Stimulated activated CD4-positive, alpha-beta T cell treated with anti-CD3 and anti-CD28 coated beads, TNF-alpha, amount 100 ng/mL, for 1 hour (primary cell): ENCODE measurements around the gene ZFHX3.

Source experiments
- DNase-seq, 3 donors: peaks; one replicate each; pipeline ENCODE4 v3.0.0-alpha.2; 2020; ENCODE audit warnings: low read depth in 3 of 3, low spot score in 1 of 3

Gene ZFHX3

DNA sequence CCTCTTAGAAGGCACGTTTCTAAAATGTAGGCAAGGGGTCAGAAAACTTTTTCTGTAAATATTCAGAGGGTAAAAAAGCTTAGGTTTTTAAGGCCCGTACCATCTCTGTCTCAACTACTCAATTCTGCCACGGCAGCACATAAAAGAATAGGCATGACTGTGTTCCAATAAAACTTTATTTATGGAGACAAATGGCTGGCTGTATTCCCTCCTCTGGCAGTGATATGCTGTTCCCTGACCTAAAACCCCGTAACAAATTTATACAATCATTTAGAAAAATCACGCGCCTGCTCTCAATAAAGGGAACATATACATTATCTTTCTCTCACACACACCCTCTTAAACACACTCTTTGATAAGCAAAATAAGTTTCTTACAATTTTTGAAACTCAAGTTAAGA is 138.7 kb downstream of the ZFHX3 start:
- no peak for DNase-seq

DNA sequence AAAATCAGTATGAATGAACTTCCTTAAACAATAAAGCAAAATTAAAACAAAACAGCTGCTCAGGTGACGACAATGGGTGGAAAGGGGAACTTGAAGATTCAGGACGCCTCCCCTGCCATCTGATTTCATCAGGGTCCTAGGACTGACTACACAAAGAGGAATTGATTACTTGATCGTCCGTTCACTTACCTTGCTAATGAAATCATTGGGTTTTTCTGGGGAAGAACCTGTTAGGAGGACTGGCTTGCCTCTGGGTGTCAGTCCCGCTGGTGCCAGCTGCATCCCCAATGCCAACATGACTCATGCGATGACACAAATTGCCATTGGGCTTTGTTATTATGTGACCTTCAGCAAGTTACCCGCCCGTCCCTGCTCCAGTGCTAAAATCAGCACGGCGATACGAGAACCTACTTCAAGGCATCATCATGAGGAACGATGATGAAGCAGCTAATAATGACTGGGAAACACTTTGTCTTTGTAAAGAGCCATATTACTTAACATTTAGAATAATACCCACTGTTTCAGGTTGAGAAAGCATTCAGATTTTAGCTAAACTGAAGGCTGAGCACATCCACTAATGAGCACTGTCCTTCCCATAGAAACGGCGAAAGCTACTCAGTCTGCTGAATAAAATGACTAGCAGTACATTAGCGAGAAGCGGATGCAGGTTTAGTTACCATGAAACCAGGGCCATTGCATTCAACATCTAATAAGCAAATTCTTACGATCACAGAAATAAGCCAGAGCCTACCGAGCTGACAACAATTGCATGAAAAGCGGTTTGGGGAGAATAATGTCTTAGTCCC is 139.4 kb downstream of the ZFHX3 start:
- no peak for DNase-seq

DNA sequence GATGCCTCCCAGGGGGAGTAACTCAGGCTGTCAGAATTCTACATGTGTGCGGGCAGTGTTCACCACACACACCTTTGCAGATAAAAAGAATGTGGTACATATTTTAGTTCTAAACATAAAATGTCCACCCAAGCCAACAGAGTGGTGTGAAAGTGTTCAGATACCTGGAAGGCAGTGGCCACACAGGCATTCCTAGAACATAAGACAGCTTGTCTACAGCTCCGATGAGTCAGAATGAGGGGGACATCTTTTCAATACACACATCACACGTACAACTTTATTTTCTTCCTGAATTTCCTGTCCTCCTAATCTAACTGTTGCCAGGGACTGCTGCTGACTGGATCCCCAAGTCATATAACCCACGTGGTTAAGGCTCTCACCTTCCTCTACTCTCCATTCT is 142.3 kb downstream of the ZFHX3 start:
- DNase-seq, result no peak

DNA sequence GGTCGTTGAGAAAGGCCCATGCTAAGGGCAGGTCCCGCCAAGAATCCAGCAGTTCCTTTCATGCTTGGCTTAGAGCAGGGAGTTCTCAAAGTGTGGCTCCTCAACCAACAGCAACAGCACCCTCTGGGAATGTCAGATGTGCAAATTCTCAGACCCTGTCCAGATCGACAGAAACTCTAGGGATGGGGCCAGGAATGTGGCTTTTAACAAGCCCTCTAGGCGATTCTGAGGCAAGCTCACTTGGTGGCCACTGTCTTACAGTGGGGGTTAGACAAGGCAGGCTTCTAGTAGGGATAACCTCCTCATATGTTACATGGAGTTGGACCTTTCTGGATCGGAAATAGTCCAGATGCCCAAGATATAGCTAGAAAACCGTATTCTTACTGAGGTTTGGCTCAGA is 144.8 kb downstream of the ZFHX3 start:
- no peak for DNase-seq

DNA sequence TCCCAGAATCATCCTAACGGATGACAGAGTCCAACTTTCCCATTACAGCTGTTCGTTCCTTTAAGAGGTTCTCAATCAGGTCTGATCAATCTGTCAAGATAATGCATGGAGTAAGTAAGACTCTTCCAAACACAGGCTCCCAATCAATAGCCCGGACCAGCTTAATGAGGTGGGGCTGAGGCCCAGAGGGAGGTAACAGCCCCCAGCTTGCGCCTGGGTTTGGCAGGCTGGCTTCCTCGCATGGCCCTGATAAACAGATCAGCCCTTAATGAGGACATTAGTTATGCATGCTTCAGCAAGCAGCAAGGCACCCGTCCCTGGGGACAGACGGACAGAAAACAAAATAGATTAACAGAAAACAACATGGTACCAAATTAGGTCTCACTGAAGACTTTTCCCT is 145.7 kb downstream of the ZFHX3 start:
- no peak for DNase-seq

DNA sequence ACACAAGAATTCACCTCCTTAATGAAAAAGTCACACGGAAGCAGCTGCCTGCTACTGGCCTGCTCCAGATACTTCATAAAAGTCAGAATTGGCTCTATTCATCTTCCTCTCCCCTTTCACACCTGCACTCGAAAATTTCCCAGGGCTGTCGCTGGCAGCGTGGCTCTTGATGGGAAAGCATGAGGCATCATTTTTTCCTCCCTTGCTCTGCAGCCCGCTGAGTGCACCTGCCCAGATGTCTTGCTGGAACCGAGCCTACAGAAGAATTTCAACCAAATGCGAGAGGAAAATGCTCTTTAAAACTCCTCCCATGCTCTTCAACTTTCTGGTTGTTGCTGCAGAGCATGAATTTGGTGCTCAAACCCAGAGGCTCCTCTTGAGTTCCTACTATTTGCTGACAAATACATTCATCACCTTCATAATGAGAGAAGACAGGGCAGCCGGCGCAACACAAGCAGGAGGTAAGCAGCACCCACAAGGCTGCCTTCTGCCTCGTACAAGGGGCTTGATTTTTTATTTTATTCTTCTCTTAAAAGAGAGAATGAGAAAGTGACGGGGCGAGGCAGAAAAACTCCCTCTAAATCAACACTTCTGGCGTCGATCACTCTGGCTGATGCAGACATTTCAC is 146.8 kb downstream of the ZFHX3 start:
- no peak for DNase-seq

DNA sequence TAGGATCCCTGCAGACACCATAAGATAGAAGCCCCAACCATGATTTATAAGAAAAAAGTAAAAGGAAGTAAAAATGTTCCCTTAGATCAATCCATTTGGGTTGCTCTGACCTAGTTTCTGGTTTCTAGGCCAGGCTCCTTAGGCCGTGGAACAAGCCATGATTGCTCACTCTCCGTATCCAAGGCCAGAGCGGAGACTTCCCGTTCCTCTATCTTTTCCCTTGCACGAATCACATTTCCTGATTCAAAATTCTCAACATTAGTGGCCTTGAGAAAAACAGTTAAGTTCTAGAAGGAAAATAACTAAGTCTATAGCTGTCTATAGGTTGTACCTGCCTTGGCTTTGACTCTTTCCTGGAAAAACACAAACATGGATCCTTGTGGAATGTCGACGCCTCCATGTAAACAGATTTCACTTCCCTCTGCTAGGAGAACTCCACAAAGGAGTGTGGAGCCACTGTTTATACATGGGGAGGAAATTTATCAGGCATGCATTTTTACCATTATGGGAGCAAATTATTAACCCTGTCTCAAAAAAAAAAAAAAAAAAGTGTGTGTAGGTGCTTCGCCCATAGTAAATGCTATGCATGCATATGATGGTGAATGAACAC is 149.6 kb downstream of the ZFHX3 start:
- no peak for DNase-seq

DNA sequence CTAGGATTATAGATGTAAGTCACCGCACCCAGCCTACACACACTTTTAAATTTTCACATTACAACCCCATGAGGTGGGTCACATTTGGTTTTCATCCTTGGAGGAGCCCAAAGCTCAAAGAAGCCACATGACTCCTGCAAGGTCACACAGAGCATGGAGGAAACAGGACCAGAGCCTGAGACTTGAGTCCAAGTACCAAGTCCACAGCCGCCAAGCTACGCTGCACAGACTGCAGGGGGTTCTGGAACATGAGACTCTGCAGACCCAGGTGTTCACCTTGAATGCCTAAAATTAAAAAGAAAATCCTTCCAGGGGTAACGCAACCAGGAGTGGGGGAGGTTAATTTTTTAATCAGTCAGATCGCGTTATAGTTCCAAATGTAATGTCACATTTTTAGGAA is 150.2 kb downstream of the ZFHX3 start:
- DNase-seq, result no peak

DNA sequence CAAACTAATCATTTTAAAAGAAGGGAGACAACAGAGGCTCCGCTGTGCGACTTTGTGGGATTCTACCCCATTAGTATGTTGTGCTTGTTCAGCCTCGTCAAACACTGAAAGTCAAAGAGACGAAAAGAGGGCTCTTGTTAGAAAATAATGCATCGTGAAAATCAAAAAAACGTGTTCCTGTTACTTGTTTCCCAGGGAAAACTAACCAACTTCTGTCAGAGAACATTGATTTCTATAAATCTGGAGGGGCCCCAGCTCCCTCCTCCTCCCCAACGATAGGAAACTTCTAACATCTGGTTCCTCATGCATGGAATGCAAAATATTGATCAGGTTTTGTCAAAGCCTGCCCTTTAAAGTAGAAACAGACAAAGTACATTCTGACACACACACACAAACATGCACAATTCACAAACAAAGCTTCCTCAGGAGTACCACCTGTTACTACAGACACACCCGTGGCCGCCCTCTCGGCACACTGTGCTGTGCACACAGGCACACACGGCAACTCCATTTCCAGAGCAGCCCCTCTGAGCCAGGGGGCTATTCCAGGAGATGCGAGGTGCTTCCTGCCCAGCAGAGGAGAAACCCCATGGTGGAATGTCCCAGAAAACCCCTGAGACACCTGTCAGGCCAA is 151.3 kb downstream of the ZFHX3 start:
- DNase-seq, result no peak

DNA sequence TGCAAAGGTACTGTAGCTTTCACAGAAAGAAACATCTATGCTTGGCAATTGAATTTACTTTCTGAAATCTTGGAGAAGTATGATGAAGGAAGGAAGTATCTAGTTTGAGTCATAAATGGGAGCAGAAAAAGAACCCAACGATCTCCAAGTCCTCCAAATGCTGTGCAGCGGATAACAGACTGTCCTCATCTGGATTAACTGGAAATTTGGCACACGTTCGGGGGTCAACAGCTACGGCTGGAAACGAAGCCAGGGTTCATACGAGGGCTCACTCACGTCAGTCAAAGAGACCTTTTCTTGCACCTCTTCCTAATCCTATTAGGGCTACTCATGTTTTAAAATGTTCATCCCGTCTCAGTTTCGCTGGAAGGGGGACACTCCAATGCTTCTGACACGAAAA is 152.0 kb downstream of the ZFHX3 start:
- no peak for DNase-seq

DNA sequence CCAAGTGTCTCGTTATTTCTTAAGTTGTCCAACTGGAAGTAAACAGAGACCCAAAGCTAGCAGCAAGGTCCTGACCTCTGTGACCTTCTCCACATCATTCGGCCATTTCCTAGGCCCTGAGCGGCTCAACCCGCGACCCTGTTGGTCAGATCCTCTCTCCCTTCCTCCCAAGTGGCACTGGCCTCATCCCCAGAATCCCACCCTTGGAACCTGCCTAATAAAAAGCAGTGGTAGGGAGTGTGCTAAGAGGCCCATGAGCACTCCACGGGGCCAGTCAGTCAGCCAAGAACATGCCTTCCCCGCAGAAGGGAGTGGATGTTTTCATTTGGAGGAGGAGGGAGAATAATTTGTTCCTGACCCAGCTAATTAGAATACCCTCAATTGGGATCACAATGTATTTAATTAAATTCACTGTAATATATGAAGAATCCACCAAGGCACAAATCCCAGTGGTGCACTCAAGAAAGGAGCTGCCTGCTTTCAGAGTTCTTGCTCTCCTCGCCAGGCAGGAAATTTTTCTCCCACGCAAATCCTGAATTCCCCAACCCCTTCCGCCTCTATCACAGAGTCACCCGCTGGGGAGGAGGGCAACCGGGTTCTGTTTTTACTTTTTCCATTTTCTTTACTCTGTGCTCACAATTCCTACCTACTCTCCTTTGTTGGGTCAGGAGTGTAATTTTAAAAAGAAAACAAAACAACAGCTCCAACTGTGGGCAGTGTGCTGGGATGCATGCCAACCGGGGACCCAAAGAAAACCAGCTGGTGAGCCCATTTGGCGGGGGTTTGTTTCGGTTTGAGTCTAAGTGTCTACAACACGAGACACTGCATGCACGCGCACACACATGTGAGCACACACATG is 153.4 kb downstream of the ZFHX3 start:
- DNase-seq, result no peak

DNA sequence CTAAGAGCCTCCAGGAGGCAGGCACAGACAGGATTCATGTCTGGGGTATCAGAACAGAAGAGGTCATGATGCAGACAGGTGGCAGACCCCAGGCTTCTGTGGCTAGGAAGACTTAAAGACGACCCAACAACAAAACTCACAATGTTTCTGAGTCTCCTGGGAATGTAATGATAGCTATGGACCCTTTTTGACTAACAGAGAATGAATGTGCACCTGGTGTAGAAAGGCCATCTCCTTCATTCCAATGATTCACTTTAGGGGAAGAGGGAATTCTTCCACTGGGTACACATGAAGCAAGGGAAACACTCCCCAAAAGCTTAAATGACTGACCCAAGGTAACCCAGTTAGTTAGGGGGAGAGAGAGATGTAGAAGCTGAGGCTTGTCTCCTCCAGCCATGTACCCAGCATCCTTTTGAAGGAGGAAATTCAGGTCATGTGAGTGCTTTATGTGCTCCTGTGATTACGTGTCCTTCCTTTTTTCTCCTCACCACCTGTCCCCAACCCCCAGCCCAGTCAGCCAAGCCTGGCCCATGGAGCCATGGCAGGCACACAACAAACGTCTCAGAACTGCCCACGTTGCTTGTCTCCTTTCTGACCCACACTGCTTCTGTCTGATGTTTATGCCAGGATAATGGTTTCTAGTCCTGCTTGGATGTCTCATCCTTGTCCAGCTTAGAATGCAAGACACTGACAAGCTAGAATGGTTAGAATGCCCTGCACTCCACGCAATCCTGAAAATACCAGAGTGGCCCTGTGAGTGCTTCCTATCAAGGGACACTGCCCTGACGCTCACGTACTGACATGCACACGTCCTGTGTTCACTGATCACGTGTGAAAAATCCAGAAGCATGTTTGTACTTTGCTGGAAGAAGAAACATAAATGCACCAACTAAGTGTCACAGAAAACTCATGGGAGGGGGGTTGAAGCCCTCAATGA is 156.4 kb downstream of the ZFHX3 start:
- no peak for DNase-seq

DNA sequence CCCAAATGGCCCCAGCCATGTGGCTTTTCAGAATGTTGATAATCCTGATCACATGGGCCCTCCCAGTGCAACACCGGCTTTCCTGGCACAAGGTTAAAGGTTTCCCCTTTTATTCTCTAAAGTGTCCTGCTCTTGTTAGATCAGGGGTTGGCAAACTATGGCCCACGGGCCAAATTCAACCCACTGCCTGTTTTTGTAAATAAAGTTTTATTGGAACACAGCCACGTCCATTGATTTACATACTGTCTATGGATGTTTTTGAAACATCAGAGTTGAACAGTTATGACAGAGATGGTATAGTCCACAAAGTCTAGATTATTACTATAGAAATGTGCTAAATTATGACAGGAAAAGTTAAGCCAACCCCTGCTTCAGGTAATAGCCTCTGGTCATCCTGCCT is 157.3 kb downstream of the ZFHX3 start:
- no peak for DNase-seq

DNA sequence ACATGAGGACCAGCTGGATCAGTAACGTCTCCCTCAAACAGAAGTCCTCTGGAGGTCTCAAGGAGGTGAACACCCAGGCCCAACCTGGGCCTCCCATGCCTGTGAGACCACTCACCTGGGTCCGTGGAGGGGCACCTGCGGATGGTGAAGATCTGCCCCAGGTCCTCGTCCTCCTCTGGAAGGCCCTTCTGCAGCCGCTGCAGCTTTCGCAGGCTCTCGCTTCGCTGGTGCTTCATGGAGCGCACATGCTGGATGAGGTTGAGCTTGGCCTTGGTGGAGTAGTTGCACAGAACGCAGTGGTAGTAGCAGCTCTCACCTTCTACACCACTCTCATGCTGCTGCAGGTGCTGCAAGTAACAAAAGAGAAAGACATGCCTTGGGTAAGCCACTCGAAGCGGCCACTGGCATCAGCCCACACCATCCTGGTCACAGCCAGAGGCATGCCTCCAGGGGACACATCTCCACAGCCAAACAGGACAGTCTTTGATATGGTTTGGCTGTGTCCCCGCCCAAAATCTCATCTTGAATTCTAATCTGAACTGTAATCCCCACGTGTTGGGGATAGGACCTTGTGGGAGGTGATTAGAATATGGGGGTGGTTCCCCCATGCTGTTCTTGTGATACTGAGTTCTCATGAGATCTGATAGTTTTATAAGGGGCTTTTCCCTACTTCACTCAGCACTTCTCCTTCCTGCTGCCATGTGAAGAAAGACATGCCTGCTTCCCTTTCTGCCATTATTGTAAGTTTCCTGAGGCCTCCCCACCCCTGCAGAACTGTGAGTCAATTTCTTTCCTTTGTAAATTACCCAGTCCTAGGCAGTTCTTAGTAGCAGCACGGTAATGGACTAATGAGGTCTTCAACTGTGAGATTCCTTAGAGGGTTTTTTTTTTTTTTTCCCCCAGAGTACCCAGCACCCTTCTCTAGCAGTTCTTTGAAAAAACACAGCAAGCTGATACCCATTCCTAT is 158.0 kb downstream of the ZFHX3 start:
- DNase-seq, result no peak

DNA sequence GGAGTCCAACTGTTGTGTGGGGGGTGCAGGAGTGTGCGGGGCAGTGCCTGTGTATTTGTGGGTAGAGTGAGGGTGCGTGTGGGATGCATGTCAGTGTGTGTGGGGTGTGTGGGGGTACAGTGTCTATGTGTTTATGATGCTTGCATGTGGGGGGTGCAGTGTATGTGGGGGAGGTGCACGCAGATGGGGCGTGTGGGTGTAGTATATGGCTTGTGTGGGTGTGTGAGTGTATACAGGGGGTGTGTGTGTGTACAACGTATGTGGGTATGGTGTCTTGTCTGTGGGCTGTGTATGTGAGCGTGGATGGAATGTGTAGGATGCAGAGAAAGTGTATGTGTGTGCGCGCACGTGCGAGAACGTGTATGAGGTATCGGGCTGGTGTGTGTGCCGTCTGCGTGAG is 160.4 kb downstream of the ZFHX3 start:
- DNase-seq, result no peak

DNA sequence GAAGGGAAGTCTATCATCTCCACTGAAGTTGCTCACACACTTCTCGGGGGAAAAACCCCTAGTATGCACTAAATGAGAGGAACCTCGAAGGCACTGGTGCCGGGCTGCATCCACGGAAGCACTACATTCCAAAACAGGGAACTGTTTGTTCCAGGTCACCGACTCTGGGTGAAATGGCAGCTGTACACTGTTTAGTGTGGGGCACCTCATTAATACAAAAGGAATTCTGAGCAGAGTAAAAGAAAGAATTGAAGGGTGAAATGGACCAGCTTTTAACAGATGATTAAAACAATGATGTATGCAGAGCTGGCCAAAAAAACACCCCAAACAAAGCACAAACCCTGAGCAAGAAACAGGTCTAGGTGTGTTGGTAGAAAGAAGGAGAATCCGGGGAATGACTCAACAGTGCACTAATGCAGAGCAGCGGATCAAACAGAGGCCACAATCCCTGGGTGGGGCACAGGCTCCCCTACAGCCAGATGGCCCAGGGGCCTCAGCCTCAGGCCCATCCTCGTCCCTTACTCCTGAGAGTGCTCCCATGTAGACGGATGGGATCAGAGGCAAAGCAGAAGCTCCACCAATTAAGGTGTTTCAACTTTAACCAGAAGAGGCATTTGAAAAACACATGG is 161.5 kb downstream of the ZFHX3 start:
- no peak for DNase-seq

DNA sequence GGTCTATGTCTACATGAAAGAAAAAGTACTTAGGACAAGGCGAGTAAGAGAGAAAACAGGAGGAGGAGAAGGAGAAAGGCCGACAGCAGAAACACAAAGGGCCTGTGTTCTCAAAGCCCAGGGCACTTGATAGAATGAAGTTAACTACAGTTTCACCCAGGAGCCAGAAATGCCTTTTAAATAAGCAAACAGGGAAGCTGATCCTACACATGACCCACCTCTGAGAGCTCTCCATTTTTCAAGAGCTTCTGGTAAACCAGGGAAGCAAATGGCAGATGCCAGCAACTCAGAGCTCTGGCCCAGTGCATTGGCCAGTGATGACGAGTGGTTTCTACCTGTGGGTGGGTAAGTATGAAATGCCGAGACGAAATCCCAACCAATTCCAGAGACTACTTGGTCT is 163.4 kb downstream of the ZFHX3 start:
- DNase-seq, result no peak

DNA sequence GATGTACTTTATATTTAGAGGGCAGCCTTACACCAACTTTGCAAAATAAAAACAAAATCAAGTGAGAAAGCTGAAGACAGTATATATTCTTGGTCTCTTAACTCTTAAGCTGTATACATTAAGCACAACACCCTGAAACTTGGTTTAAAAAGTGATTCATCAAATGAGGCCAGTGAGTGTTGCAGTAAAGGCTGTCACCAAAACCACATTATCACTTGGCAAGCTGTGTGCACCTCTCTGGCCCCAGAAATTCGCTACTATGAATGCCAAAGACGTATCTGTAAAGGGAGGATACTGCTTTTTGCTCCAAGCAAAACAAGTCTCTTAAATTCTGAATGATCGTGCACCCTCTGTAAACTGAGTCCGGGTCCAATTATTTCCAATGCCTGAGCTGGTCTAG is 163.9 kb downstream of the ZFHX3 start:
- DNase-seq, result no peak
